Panc1 (cell line): ENCODE results near the gene TTC23L. TPM values are rescaled to one million over a fixed set of nuclear protein-coding genes. Genes with fewer than 3 reads are reported as not detected.

Experiments
- ATAC-seq: fragments of 200-7000 bp; cut with Tn5 transposase; 2 replicates; pipeline ENCODE4 v1.9.1; 2020; ENCODE audit warnings: mild to moderate bottlenecking, moderate library complexity
- BruUV-seq: library from RNA; stranded (reverse); fragments of 400-500 nt; replicated peaks from 2 replicates; lab custom pipeline; 2021; lab: Mats Ljungman, UMichigan
- CTCF ChIA-PET: fragments of 300-600 bp; sonication (Branson Sonifier 250); formaldehyde crosslinking; loops from one replicate; lab custom pipeline; 2022; ENCODE audit warnings: antibody characterized with exemption; lab: Charles Lee
- POLR2A ChIA-PET: fragments of 300-600 bp; sonication (Branson Sonifier 250); formaldehyde crosslinking; loops from one replicate; lab custom pipeline; 2022; ENCODE audit warnings: antibody characterized with exemption; lab: Charles Lee
- DNase-seq: peaks from one replicate; pipeline ENCODE4 v3.0.0-alpha.2; 2010; ENCODE audit warnings: low read depth, low spot score
- H3K27ac ChIP-seq: 2 replicates; pipeline ENCODE4 v1.5.1; 2011; ENCODE audit warnings: mild to moderate bottlenecking, low read length, inconsistent platforms
- H3K27me3 ChIP-seq: fragments of 200-500 bp; sonication (Bioruptor generic); 2 replicates; pipeline ENCODE4 v1.6.0; 2014; ENCODE audit warnings: low read length, inconsistent platforms; ENCODE audit not compliant: control insufficient read depth, insufficient read depth
- H3K36me3 ChIP-seq: fragments of 200-500 bp; sonication (Bioruptor generic); 2 replicates; pipeline ENCODE4 v1.5.1; 2014; ENCODE audit warnings: inconsistent platforms, mild to moderate bottlenecking, low read length, moderate library complexity; ENCODE audit not compliant: control insufficient read depth, insufficient read depth
- H3K4me1 ChIP-seq: 2 replicates; pipeline ENCODE4 v1.5.1; 2011; ENCODE audit warnings: inconsistent platforms, mild to moderate bottlenecking, low read length, moderate library complexity; ENCODE audit not compliant: control insufficient read depth, insufficient read depth
- H3K4me3 ChIP-seq, 2 experiments: 2 replicates each; pipeline ENCODE4 v1.5.1; 2011 to 2012; ENCODE audit warnings: low read depth in 2 of 2, low read length in 2 of 2, mild to moderate bottlenecking in 2 of 2, inconsistent platforms in 1 of 2, moderate library complexity in 1 of 2
- H3K9me3 ChIP-seq: fragments of 200-500 bp; sonication (Bioruptor generic); 2 replicates; pipeline ENCODE4 v1.5.1; 2014; ENCODE audit warnings: low read depth, mild to moderate bottlenecking, inconsistent platforms, low read length, moderate library complexity; ENCODE audit not compliant: control insufficient read depth, insufficient read depth
- CTCF ChIP-seq: fragments of 450-650 bp; IDR thresholded peaks from 2 replicates; pipeline ENCODE4 v1.5.1; 2017; ENCODE audit warnings: mild to moderate bottlenecking
- POLR2AphosphoS5 ChIP-seq: IDR thresholded peaks from 2 replicates; pipeline ENCODE4 v1.6.1; 2012; ENCODE audit warnings: mild to moderate bottlenecking, low read depth, low read length, moderate library complexity
- REST ChIP-seq, 2 experiments: IDR thresholded peaks; 2 replicates each; pipeline ENCODE4 v1.6.1; 2011 to 2012; ENCODE audit warnings: low read depth in 2 of 2, control low read depth in 1 of 2, low read length in 1 of 2, mild to moderate bottlenecking in 1 of 2, moderate library complexity in 1 of 2; ENCODE audit not compliant: insufficient read depth in 1 of 2
- SIN3A ChIP-seq: IDR thresholded peaks from 2 replicates; pipeline ENCODE4 v1.6.1; 2012; ENCODE audit warnings: low read depth, mild to moderate bottlenecking, low read length, moderate library complexity, borderline replicate concordance; ENCODE audit not compliant: insufficient read depth
- TCF7L2 ChIP-seq: IDR thresholded peaks from 2 replicates; pipeline ENCODE4 v1.6.1; 2011; ENCODE audit warnings: mild to moderate bottlenecking, low read depth, low read length, inconsistent platforms
- in situ Hi-C: cut with HindIII; loops from 2 replicates; pipeline ENCODE4 v1.10.0; 2016; ENCODE audit warnings: low sequenced_read_pairs, low pct_unique_long_range_greater_than_20kb
- intact Hi-C: fragments of 100-400 bp; cut with micrococcal nuclease; formaldehyde crosslinking; loops from one replicate; pipeline ENCODE4 v1.10.0; 2022; ENCODE audit not compliant: unreplicated experiment
- total RNA-seq: library from RNA; stranded (reverse); gene quantifications from one replicate; pipeline ENCODE4 v1.2.1, GENCODE V29; 2021; ENCODE audit not compliant: unreplicated experiment

Gene TTC23L
- total RNA-seq, 1 experiment from 2014 or later = not detected

- in situ Hi-C loops = no loop called here
- CTCF ChIA-PET = no interaction called here
- no peaks in the 10 kb centered on the region for H3K9me3 ChIP-seq
- H3K4me3 ChIP-seq = peak overlapping the region; percentile 86 to 96
- intact Hi-C loops = no loop called here
- H3K4me1 ChIP-seq = peaks cover 16% of the 10 kb centered on the region
- POLR2A ChIA-PET = interaction anchor here (2.5 kb wide), 1 partner anchor 15 kb away, joined by 17 read pairs; the partner anchor contains the start of genes BRIX1 and RAD1
- H3K27me3 ChIP-seq = no peaks in the 10 kb centered on the region
- TF ChIP-seq SIN3A (no peak), CTCF (no peak), POLR2AphosphoS5 (no peak), TCF7L2 (no peak), REST (IDR thresholded peaks at IDR 0.05; ENCODE audit: insufficient read depth in 1 of 2, low read depth in 2 of 2, low read length in 1 of 2) (no peak)
- no TSS peak for BruUV-seq
- peak overlapping the region; percentile 97 for H3K27ac ChIP-seq
- DNase-seq (no peak), ATAC-seq (no peak)
- H3K36me3 ChIP-seq = peaks cover 19% of the 10 kb centered on the region
These were observed 91.5 kb downstream of the TTC23L start for GRCh38 chr5:34930462-34930844.

GRCh38 chr5:34930870-34931269, 91.9 kb downstream of the TTC23L start:
- Histone ChIP-seq H3K4me1 (peaks cover 16% of the 10 kb centered on the region), H3K9me3 (no peaks in the 10 kb centered on the region), H3K4me3 (peak overlapping the region; percentile 86 to 96), H3K27ac (peak overlapping the region; percentile 97), H3K27me3 (no peaks in the 10 kb centered on the region), H3K36me3 (peaks cover 20% of the 10 kb centered on the region)
- ATAC-seq (no peak), DNase-seq (no peak)
- intact Hi-C loops = no loop called here
- ChIA-PET POLR2A (interaction anchor here (2.5 kb wide), 1 partner anchor 16 kb away, joined by 17 read pairs; the partner anchor contains the start of genes BRIX1 and RAD1), CTCF (no interaction called here)
- TF ChIP-seq POLR2AphosphoS5 (no peak), REST (IDR thresholded peaks at IDR 0.05; ENCODE audit: insufficient read depth in 1 of 2, low read depth in 2 of 2, low read length in 1 of 2) (no peak), SIN3A (no peak), TCF7L2 (no peak), CTCF (no peak)
- BruUV-seq = TSS peak; percentile 81
- in situ Hi-C loops = no loop called here
